GM19372 (cell line): Measurements from ENCODE around the gene SLC25A40.
A peak's percentile ranks its signal among the peaks of the same experiment; 100 is the strongest.
"Not testable (repeated sequence)": the region's sequence is repeated elsewhere in the genome, so short reads cannot be mapped to it uniquely, and the experiment has no call there.

ENCODE experiments used
- ATAC-seq: cut with Tn5 transposase; IDR thresholded peaks from one replicate; pipeline ENCODE4 v1.9.1; 2021; ENCODE audit warnings: mild to moderate bottlenecking, low read depth, moderate library complexity; ENCODE audit not compliant: unreplicated experiment

Gene SLC25A40

DNA sequence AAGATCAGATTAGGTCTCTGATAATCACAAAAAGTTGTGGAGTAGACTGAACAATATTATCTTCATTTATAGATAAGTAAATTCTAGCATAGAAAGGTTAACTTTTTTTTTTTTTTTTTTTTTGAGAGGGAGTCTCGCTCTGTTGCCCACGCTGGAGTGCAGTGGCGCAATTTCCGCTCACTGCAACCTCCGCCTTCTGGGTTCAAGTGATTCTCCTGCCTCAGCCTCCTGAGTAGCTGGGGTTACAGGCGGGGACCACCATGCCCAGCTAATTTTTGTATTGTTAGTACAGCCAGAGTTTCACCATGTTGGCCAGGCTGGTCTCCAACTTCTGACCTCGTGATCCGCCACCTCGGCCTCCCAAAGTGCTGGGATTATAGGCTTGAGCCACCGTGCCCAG lies 2.8 kb downstream of the SLC25A40 start:
- not testable (repeated sequence) for ATAC-seq

DNA sequence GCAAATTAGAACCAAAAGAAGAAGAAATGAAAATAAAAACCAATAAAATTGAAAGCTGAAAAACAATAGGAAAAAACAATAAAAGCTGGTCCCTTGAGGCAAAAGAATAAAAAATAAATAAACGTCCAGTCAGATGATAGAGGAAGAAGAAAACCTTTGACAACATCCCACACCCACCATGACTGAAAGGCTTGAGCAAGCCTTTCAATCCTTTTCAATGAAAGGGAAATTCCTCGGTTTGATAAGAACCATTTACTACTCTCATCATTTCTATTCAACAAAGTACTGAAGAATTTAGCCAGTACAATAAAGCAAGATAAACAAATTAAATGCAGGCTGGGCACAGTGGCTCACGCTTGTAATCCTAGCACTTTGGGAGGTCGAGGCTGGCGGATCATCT lies 3.8 kb downstream of the SLC25A40 start:
- no peak for ATAC-seq

DNA sequence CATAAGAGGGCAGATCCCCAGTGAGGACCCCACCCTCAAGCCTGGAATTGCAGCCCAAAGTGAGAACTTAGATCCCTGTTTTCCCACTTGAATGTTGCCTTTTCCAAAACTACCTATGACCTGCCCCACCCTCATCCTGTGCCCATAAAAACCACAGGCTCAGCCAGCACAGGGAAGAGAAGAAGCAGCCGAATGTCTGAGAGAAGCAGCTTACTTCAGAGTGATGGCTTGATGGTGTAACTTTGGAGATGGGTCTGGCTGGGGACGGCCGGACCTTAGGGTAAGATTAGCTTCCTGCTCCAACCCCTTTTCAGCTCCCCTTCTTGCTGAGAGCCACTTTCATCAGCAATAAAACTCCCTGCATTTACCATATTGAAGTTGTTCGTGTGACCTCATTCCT lies 5.7 kb downstream of the SLC25A40 start:
- no peak for ATAC-seq

DNA sequence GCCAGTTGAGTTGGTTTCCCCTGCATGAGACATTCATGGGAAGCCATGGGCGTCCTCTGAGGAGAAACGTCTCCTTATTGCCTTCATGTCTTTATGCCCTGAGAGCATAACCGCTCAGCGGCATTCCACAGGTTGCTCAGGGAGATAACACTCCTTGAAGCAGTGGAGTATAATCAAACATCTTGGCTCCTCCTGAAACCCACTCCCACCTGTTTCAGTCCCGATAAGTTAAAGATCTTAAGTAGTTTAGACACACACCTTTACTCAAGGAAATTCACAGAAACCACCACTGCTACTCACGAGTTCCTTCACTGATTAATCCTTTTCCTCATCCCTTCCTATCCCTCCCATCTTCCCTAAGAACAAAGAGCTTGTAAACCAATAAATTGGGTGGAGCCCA lies 9.6 kb downstream of the SLC25A40 start:
- not testable (repeated sequence) for ATAC-seq

DNA sequence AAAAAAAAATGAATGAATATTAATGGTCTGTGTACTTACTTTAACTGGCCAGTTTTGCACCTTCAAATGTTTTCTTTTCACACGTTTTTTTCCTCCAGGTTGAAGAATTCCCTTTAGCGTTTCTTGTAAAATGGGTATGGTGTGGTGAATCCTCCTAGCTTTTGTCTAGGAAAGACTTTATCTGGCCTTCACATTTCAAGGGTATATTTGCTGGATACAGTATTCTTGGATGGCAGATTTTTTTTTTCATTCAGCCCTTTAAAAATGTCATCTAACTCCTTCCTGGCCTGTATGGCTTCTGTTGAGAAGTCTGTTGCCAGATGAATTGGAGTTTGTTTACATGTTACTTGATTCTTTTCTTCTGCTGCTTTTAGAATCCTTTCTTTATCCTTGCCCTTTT lies 10.1 kb downstream of the SLC25A40 start:
- no peak for ATAC-seq

DNA sequence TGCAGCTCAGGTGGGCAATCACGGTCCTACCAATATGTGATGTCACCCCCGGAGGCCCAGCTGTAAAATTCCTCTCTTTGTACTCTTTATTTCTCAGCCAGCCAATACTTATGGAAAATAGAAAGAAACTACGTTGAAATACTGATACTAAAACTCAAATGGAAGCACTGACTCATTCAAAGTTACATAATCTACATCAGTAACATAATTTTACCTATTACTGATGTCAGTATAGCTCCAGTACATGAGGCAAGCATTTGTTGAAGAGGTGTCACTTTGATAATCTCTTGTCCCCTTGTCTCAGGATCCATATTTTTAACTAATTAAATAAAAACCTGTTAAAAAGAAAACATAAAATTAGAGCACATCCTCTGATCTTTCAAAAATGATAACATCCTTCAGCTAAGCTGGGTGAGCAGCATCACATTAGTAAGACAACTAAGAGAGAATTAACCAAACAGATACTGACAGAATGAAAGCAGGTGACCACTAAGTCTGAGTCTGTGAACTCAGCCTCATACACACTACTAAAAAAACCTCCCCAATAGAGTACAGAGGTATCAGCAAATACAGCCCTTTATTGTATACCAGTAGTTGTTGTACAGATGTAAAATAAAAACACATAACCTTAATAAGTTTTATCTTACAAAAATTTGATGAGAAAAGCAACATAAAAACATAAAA lies 17.6 kb downstream of the SLC25A40 start:
- no peak for ATAC-seq

DNA sequence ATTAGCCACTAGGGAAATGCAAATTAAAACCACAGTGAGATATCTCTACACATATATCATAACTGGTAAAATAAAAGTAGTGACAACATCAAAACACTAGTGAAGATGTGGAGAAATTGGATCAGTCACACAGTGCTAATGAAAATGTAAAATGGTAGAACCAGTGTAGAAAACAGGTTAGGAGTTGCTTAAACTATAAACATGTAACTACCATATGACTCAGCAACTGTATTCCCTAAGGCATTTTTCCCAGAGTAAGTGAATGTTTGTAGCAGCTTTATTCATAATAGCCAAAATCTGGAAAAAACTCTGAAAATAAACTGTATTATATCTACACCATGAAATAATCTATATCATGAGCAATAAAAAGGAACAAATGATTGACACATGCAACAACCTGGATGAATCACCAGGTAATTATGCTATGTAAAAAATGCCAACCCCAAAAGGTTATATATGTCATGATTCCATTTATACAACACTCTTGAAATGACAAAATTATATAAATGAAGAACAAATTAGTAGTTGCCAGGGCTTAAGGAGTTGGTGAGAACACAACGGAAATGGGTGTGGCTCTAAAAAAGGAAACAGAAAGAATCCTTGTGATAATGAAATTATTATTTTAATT lies 22.8 kb downstream of the SLC25A40 start:
- no peak for ATAC-seq

DNA sequence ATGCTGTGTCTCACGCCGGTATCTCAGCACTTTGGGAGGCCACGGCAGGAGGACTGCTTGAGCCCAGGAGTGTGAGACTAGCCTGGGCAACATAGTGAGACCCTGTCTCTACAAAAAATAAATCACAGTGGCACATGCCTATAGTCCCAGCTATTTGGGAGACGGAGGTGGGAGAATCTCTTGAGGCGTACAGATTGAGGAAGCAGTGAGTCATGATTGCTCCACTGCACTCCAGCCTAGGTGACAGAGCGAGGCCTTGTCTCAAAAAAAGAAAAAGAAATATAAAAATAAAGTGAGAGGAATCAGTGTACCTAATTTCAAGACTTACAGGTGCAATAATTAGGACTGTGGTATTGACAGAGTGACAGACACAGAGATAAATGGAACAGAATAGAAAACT lies 23.9 kb downstream of the SLC25A40 start:
- no peak for ATAC-seq

DNA sequence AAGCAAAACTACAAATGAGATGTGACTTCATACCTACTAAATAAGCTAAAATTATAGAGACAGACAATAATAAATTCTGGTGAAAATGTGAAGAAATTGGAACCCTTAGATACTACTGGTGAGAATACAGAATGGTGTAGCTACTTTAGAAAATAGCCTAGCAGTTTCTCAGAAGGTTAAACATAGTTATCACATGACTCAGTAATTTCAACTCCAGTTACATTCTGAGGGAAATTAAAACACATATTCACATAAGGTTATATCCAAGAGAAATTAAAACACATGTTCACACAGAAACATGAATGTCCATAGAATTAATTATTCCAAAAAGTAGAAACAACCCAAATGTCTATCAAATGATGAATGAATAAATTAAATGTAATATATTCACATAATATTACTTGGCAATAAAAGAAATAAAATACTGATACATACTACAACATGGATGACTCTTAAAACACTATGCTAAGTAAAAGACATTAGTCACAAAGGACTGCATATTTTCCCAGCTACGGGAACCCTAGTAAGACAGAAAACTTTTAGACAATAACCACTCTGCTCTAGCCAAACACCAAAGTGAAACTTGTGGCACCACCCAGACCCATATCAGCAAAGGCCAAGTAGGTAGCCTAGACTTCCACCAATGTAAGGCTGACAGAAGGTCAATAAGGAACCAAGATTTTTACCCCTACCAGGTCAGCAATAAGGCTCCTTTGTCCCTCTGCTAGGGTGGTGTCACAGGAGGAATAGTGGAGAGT lies 25.1 kb downstream of the SLC25A40 start:
- no peak for ATAC-seq

DNA sequence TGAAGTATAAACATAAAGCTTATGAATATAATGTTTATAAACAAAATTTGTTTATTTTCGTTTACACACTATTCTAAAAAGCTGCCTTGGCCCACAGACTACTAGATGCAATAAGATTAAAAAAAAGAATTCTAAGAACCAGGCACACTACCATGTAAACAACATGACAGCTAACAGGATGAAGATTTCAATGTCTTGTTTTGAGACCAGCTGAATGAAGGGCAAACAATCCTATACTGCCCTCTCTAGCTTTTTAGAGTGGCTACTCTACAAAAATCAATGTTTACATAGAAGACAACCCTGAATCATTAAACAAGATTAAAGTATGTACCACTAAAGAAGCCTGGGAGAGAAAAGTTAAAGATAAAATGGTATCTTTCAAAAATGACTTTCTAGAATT lies 38.6 kb downstream of the SLC25A40 start:
- no peak for ATAC-seq

DNA sequence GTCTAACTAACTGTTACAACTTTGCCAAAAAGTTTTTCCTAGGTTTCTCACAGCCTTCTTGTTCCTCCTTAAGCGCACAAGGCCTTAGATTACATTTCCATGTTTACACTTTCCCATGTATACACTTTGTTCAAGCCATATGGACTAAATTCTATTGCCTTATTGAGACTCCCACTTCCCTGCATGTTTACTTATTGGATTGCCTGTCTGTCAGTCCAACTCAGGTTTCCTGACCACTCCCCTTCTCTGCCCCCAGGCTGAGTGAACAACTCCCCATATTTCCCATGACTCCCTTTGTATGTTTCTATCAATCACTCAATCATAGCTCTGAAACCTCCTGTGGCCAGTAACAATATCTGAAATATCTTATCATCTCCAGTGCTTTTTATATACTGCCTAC lies 43.0 kb downstream of the SLC25A40 start:
- ATAC-seq, result no peak

DNA sequence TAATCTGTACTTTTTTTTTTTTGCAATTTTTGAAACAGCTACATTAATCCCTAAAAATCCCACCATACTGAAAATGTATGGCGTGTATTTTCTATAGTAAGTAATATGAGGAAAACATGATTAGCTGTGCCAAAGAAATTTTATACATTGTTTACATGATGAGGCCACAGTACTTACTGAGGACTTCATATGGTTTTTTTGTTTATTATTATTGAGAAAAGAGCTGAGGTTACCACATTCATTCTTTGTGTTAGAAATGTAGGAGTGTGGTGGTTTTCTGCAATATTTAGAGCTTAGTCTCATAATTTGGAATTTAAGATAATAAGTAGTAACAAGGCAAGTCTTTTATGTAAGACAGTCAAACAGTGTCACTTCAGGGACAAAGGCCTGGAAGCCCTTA lies 45.1 kb downstream of the SLC25A40 start:
- no peak for ATAC-seq

DNA sequence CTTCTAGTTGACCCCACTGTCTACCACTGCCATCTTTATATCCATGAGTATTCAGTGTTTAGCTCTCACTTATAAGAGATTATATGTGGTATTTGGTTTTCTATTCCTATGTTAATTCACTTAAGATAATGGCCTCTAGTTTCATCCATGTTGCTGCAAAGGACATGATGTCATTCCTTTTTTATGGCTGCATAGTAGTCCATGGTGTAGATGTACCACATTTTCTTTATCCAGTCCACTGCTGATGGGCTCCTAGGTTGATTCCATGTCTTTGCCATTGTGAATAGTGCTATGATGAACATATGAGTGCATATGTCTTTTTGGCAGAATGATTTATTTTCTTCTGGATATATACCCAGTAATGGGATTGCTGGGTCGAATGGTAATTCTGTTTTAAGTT lies 47.8 kb downstream of the SLC25A40 start:
- not testable (repeated sequence) for ATAC-seq

DNA sequence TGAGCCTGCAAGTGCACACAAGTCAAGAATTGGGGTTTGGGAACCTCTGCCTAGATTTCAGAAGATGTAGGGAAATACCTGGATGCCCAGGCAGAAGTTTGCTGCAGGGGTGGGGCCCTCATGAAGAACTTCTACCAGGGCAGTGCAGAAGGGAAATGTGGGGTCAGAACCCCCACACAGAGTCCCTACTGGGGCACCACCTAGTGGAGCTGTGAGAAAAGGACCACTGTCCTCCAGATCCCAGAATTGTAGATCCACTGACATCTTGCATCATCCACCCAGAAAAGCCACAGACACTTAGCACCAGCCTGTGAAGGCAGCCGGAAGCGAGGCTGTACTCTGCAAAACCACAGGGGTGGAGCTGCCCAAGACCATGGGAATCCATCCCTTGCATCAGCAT lies 50.8 kb downstream of the SLC25A40 start:
- not testable (repeated sequence) for ATAC-seq

DNA sequence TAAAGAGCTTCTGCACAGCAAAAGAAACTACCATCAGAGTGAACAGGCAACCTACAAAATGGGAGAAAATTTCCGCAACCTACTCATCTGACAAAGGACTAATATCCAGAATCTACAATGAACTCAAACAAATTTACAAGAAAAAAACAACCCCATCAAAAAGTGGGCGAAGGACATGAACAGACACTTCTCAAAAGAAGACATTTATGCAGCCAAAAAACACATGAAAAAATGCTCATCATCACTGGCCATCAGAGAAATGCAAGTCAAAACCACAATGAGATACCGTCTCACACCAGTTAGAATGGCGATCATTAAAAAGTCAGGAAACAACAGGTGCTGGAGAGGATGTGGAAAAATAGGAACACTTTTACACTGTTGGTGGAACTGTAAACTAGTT lies 54.1 kb downstream of the SLC25A40 start:
- not testable (repeated sequence) for ATAC-seq

DNA sequence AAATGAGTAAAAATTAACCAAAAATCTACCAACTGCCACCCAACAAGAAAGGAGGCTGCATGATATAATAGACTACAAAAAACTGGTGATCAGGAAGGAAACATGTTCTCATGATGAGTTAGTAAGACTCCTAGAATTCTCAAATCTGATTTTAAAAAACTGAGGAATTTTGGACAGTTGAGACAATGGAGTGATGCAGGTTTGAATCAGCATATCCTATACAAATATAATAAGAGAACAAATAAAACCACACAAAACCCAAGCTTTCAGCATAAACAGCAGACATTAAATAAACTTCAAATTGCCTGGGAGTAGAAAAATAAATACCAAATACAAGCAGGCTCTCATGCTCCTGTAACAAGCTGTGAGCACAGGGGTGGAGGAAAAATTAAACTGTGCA lies 57.8 kb downstream of the SLC25A40 start:
- ATAC-seq, result no peak

DNA sequence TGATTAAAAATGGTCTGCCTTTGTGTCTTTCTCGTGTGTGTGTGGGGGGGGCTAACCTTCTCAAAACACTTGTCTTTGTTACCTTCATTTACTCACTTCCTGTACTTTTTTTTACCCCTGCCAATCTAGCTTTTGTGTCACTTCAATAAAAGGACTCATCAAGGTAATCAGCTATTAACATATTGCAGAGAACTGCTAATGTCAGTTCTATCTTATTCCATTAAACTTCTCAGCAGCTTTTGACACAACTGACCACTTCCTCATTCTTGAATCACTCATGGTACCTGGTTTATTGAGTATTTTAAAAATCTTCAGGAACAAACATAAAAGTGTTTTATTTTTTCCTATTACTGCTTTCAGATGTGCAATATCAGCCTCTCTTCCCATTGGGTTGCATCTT lies 59.8 kb downstream of the SLC25A40 start:
- ATAC-seq, result no peak

DNA sequence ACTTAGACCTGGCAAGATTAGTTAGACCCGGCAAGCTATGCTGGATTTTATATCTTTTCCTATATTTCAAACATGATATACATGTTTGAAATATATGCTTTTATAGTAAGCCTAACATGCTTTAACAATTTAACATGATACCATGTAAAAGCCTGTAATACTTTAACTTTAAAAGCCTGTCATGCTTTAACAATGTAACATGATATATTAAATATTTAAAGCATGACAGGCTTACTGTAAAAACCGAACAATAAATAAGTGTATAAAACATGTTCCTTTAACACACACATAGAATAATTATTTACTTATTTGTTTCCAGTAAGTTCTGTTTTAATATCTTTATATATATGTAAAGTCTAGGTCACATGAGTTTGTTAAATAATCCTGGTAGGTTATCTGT lies 65.4 kb downstream of the SLC25A40 start:
- ATAC-seq, result no peak

DNA sequence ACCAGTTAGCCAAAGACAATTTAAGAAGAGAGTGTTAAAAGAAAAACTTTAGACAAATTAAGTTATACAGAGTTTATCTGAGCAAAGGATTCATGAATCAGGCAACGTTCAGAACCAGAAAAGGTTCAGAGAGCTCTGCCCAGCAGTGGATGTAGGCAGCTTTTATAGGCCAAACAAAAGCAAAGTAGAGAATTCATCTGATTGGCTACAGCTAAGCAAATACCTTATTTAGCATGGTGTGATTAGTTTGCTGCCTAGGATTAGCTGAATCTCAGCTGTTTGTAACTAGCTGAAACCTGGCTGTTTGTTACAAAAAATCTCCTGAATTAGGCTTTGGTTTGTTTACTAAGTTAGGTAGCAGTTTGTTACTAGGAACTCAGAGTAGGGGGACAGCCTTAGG lies 66.0 kb downstream of the SLC25A40 start:
- no peak for ATAC-seq

DNA sequence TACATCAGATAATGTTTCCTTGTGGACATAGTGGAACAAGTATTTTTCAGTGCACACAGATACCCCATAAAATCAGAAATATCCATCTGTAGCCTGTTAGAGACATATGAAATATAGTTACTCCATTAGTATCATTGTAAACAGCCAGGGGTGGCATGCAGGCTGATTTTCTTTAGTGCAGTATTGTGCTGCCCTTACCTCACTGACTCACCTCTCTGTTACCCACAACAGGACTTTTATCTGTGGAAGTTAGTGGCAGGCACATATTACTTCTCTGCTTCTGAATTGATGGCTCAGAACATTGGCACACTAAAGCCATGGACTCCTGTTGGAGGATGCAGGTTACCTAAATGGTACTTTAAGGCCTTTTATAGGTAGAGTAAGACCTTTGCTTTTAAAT lies 70.0 kb downstream of the SLC25A40 start:
- no peak for ATAC-seq

DNA sequence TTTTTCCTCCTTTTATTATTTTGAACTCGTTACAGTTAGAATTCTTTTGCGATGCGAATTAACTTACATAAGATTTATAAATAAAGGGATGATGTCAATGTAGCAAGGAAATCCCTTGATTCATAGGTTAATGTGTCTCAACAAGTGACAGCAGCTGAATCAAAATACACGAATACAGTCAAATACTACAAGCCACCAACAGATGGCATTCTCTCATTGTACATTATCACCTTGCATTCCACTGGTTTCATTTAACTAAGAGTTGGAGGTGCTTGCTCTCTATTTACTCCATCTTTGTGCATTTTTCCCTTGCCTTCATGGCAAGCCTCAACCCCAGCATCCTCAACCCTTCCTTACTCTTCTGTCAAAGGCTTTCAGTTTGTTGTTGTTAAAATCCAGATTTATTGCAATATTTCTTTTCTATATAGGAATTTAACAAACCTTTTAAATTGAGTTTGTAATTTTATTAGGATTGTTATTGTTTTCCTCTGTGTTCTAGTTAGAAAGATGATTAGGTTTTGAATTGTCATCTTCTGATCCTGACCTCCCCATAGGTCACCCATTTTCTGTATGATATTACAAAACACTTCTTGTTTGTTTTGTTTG lies 78.3 kb downstream of the SLC25A40 start:
- ATAC-seq, result peak; percentile 89
